Karpas-422 (cell line): ENCODE measurements around the gene GLT6D1. TPM values are rescaled to one million over a fixed set of nuclear protein-coding genes. Genes with fewer than 3 reads are reported as not detected.

Experiments used
- DNase-seq: peaks from one replicate; pipeline ENCODE4 v3.0.0-alpha.2; 2015
- H2AFZ ChIP-seq: fragments of 200-600 bp; sonication (generic); 2 replicates; pipeline ENCODE4 v1.6.1; 2014; ENCODE audit warnings: antibody characterized with exemption, low read length, mixed read lengths
- H3K27ac ChIP-seq: fragments of 200-600 bp; sonication (generic); 2 replicates; pipeline ENCODE4 v1.5.1; 2014; ENCODE audit warnings: mild to moderate bottlenecking, low read length, moderate library complexity
- H3K27me3 ChIP-seq: fragments of 200-600 bp; sonication (generic); 2 replicates; pipeline ENCODE4 v1.6.1; 2014; ENCODE audit warnings: low read length, mixed read lengths
- H3K36me3 ChIP-seq: fragments of 200-600 bp; sonication (generic); 2 replicates; pipeline ENCODE4 v1.6.1; 2014; ENCODE audit warnings: low read length, mixed read lengths; ENCODE audit not compliant: insufficient read depth
- H3K4me1 ChIP-seq: fragments of 200-600 bp; sonication (generic); 2 replicates; pipeline ENCODE4 v1.6.1; 2014; ENCODE audit warnings: mild to moderate bottlenecking, low read length, mixed read lengths
- H3K4me2 ChIP-seq: fragments of 200-600 bp; sonication (generic); 2 replicates; pipeline ENCODE4 v1.6.1; 2014; ENCODE audit warnings: low read length, low read depth, mild to moderate bottlenecking; ENCODE audit not compliant: poor library complexity, severe bottlenecking
- H3K4me3 ChIP-seq: fragments of 200-600 bp; sonication (generic); 2 replicates; pipeline ENCODE4 v1.5.1; 2014; ENCODE audit warnings: mild to moderate bottlenecking, antibody characterized with exemption, low read length, mixed read lengths
- H3K79me2 ChIP-seq: fragments of 200-600 bp; sonication (generic); 2 replicates; pipeline ENCODE4 v1.6.1; 2014; ENCODE audit warnings: mild to moderate bottlenecking, low read length, mixed read lengths
- H3K9ac ChIP-seq: fragments of 200-600 bp; sonication (generic); 2 replicates; pipeline ENCODE4 v1.6.0; 2014; ENCODE audit warnings: low read length
- H3K9me2 ChIP-seq: fragments of 200-600 bp; sonication (generic), shearing (Covaris generic); replicated peaks from 2 replicates; pipeline ENCODE4 v1.6.0; 2014; ENCODE audit warnings: mild to moderate bottlenecking, low read length, moderate library complexity; ENCODE audit not compliant: insufficient read depth
- H3K9me3 ChIP-seq: fragments of 300-700, 200-600 bp; sonication (generic); 2 replicates; pipeline ENCODE4 v1.6.1; 2014; ENCODE audit warnings: low read length, mixed read lengths
- H4K20me1 ChIP-seq: fragments of 200-600 bp; sonication (generic); 2 replicates; pipeline ENCODE4 v1.6.1; 2014; ENCODE audit warnings: mild to moderate bottlenecking, antibody characterized with exemption, low read length, low read depth; ENCODE audit not compliant: insufficient read depth
- total RNA-seq: library from RNA; depleted of rRNA; stranded (reverse); fragments of >200 nt; shearing (Covaris generic); gene quantifications from 2 replicates; pipeline ENCODE4 v1.2.3, GENCODE V29; 2014; ENCODE audit warnings: low replicate concordance

GLT6D1 gene
- total RNA-seq, 1 experiment from 2014 or later = not detected

DNA sequence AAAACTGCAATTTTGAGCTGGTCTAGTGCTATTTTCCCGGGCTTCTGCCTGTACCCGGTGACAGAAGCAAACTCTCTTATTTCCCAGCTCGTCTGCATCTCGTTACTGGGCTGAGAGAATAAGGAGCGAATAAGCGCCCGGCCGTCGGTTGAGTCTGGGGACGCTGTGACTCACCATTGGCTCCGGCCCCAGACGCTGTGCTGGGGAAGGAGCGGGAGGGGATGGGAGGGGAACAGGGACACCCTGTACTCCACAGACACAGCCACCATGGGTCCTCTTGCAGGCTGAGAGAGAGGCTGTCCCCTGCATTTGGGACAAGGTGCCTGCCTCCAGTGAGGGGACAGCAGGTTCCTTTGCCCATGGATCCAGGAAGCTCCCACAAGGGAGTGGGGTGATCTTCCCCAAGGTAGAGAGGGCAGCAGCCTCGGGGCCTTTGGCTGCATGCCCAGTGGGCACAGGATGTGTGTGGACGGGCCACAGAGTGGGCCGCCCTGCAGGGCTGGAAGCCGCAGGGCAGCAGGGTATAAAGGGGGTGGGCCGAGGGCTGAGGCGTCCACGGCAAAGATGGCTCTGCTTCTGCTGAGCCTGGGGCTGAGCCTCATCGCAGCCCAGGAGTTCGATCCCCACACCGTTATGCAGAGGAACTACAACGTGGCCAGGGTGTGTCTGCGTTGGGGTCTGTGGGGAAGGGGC lies 23.6 kb upstream of the GLT6D1 start, which contains the start of gene LCN9:
LCN9 (plus strand) TSS at position 552 of the 693 bp plus-strand sequence; CDS start at position 565, 13 bp downstream.
- no peaks in the 10 kb centered on the region for H3K4me1 ChIP-seq
- H3K36me3 ChIP-seq = no peaks in the 10 kb centered on the region
- no peaks in the 10 kb centered on the region for H3K79me2 ChIP-seq
- no peak within 1 kb of the TSS for H3K4me3 ChIP-seq
- H3K9me3 ChIP-seq = no peaks in the 10 kb centered on the region
- H3K27ac ChIP-seq = no peak within 1 kb of the TSS
- H3K9ac ChIP-seq = no peak within 1 kb of the TSS
- H4K20me1 ChIP-seq = no peaks in the 10 kb centered on the region
- no peak within 1 kb of the TSS for H3K4me2 ChIP-seq
- no peak for DNase-seq
- no peak within 1 kb of the TSS for H2AFZ ChIP-seq
- H3K27me3 ChIP-seq = no peaks in the 10 kb centered on the region
- H3K9me2 ChIP-seq = no peaks in the 10 kb centered on the region

- H3K4me2 ChIP-seq = no peak overlapping the region
- H3K4me3 ChIP-seq = no peak overlapping the region
- no peaks in the 10 kb centered on the region for H3K79me2 ChIP-seq
- H4K20me1 ChIP-seq = no peaks in the 10 kb centered on the region
- no peaks in the 10 kb centered on the region for H3K4me1 ChIP-seq
- no peaks in the 10 kb centered on the region for H3K9me3 ChIP-seq
- H3K27me3 ChIP-seq = no peaks in the 10 kb centered on the region
- H2AFZ ChIP-seq = no peak overlapping the region
- no peaks in the 10 kb centered on the region for H3K9me2 ChIP-seq
- no peak overlapping the region for H3K9ac ChIP-seq
- no peak for DNase-seq
- H3K36me3 ChIP-seq = no peaks in the 10 kb centered on the region
- no peak overlapping the region for H3K27ac ChIP-seq
These were observed 22.6 kb upstream of the GLT6D1 start for GRCh38 chr9:135661816-135662560.

DNA sequence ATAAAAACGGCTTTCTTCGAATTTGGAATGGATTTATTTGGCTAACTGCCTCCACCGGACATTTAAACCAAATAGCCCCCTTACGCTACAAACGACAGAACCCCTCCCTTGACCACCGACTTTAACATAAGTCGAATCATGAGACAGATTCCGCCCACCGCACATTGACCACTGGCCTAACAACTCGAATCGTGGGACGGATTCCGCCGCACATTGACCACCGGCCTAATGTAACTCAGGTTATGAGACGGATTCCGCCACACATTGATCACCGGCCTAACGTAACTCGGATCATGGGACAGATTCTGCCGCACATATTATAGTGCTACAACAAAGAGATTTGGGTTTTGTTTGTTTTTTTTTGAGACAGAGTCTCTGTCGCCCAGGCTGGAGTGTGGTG lies 21.1 kb upstream of the GLT6D1 start:
- no peak overlapping the region for H3K4me2 ChIP-seq
- no peaks in the 10 kb centered on the region for H3K9me3 ChIP-seq
- no peak overlapping the region for H2AFZ ChIP-seq
- H3K9me2 ChIP-seq = no peaks in the 10 kb centered on the region
- no peak overlapping the region for H3K4me3 ChIP-seq
- no peak overlapping the region for H3K27ac ChIP-seq
- H3K9ac ChIP-seq = no peak overlapping the region
- no peaks in the 10 kb centered on the region for H4K20me1 ChIP-seq
- no peaks in the 10 kb centered on the region for H3K4me1 ChIP-seq
- no peaks in the 10 kb centered on the region for H3K79me2 ChIP-seq
- no peaks in the 10 kb centered on the region for H3K36me3 ChIP-seq
- DNase-seq = no peak
- H3K27me3 ChIP-seq = no peaks in the 10 kb centered on the region

DNA sequence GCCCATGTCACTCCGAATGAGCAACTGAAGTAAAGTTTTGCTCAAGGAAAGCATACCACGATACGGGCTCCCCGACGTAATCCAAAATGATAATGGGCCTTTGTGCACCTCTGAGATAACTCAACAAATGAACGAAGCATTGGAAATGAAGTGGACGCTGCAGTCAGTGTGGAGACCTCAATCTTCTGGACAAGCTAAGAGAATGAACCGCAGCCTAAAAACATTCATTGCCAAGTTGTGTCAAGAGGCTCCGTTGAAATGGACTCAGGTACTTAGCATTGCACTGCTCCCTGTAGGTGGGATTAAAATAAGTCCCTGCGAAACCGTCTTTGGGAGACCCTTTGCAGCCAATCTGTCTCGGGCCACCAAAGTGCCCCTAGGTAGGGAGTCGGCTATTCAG lies 19.9 kb upstream of the GLT6D1 start:
- no peaks in the 10 kb centered on the region for H3K79me2 ChIP-seq
- no peaks in the 10 kb centered on the region for H4K20me1 ChIP-seq
- no peak overlapping the region for H3K9ac ChIP-seq
- no peak overlapping the region for H3K4me2 ChIP-seq
- no peak overlapping the region for H2AFZ ChIP-seq
- no peaks in the 10 kb centered on the region for H3K27me3 ChIP-seq
- no peak for DNase-seq
- H3K36me3 ChIP-seq = no peaks in the 10 kb centered on the region
- H3K27ac ChIP-seq = no peak overlapping the region
- no peak overlapping the region for H3K4me3 ChIP-seq
- no peaks in the 10 kb centered on the region for H3K4me1 ChIP-seq
- H3K9me2 ChIP-seq = no peaks in the 10 kb centered on the region
- no peaks in the 10 kb centered on the region for H3K9me3 ChIP-seq

DNA sequence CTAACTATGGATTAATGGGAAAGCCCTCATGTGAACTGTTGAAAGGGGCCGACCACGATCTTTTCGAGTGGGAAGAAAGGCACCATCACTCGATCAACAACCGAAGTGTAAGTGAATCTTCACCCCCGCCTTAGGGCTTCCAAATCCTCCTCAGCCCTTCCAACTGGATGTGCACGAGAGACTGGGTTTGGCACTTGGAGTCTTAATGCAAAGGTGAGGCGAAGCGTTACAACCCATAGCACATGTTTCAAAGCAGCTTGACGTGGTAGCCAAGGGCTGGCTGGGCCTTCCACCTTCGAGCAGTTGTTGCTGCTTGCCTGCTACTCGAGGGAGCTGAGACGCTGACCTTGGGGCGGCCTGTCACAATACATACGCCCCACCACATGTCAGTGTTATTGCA lies 18.1 kb upstream of the GLT6D1 start:
- DNase-seq = no peak
- H4K20me1 ChIP-seq = no peaks in the 10 kb centered on the region
- no peaks in the 10 kb centered on the region for H3K79me2 ChIP-seq
- H3K27me3 ChIP-seq = no peaks in the 10 kb centered on the region
- no peak overlapping the region for H3K27ac ChIP-seq
- no peak overlapping the region for H3K4me3 ChIP-seq
- no peaks in the 10 kb centered on the region for H3K9me2 ChIP-seq
- H3K4me2 ChIP-seq = no peak overlapping the region
- no peaks in the 10 kb centered on the region for H3K36me3 ChIP-seq
- H2AFZ ChIP-seq = no peak overlapping the region
- no peaks in the 10 kb centered on the region for H3K4me1 ChIP-seq
- no peaks in the 10 kb centered on the region for H3K9me3 ChIP-seq
- H3K9ac ChIP-seq = no peak overlapping the region

GRCh38 chr9:135655317-135655716 lies 16.0 kb upstream of the GLT6D1 start:
- Histone ChIP-seq H3K9me3 (peaks cover 3% of the 10 kb centered on the region), H3K4me2 (no peak overlapping the region), H3K36me3 (no peaks in the 10 kb centered on the region), H3K27ac (no peak overlapping the region), H3K4me1 (no peaks in the 10 kb centered on the region), H3K4me3 (no peak overlapping the region), H3K9ac (no peak overlapping the region), H3K9me2 (no peaks in the 10 kb centered on the region), H2AFZ (no peak overlapping the region), H3K79me2 (no peaks in the 10 kb centered on the region), H3K27me3 (no peaks in the 10 kb centered on the region), H4K20me1 (no peaks in the 10 kb centered on the region)
- DNase-seq = no peak

DNA sequence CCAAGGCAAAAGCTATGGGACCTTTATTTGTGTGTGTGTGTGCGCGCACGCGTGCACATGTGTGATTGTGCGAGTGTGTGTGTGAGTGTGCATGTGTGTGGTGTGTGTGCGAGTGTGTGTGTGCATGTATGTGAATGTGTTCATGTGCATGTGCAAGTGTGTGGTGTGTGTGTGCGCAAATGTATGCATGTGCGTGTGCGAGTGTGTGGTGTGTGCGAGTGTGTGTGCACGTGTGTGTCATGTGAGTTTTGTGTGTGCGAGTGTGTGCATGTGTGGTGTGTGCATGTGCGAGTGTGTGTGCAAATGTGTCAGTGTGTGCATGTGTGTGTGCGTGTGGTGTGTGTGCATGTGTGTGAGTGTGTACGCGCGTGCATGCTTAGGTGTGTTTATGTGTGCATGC lies 11.1 kb upstream of the GLT6D1 start:
- H2AFZ ChIP-seq = no peak overlapping the region
- H3K9me3 ChIP-seq = peaks cover 33% of the 10 kb centered on the region

GRCh38 chr9:135649508-135649907 lies 10.2 kb upstream of the GLT6D1 start:
- H3K36me3 ChIP-seq = no peaks in the 10 kb centered on the region
- H3K27me3 ChIP-seq = no peaks in the 10 kb centered on the region; the same call in 1 of the 2 replicates
- DNase-seq = no peak
- H3K4me2 ChIP-seq = no peak overlapping the region
- no peaks in the 10 kb centered on the region for H3K9me2 ChIP-seq
- peaks cover 33% of the 10 kb centered on the region for H3K9me3 ChIP-seq
- H4K20me1 ChIP-seq = no peaks in the 10 kb centered on the region
- no peak overlapping the region for H3K4me3 ChIP-seq
- H3K9ac ChIP-seq = no peak overlapping the region
- H3K79me2 ChIP-seq = no peaks in the 10 kb centered on the region
- no peaks in the 10 kb centered on the region for H3K4me1 ChIP-seq
- no peak overlapping the region for H3K27ac ChIP-seq
- H2AFZ ChIP-seq = no peak overlapping the region

More for the DNA sequence above, 11.1 kb upstream of the GLT6D1 start:
- Histone ChIP-seq H4K20me1 (no peaks in the 10 kb centered on the region), H3K36me3 (no peaks in the 10 kb centered on the region), H3K79me2 (no peaks in the 10 kb centered on the region), H3K4me1 (no peaks in the 10 kb centered on the region), H3K27me3 (no peaks in the 10 kb centered on the region; the same call in 1 of the 2 replicates), H3K4me3 (no peak overlapping the region), H3K27ac (no peak overlapping the region), H3K9ac (no peak overlapping the region), H3K9me2 (no peaks in the 10 kb centered on the region), H3K4me2 (no peak overlapping the region)
- DNase-seq = no peak
